H9 (cell line): ENCODE data around the gene OPTC. TPM values are rescaled to one million over a fixed set of nuclear protein-coding genes. Genes with fewer than 3 reads are reported as not detected.

ENCODE experiments used
- DNase-seq: peaks from one replicate; pipeline ENCODE4 v3.0.0-alpha.2; 2017
- H2AFZ ChIP-seq: one replicate; pipeline ENCODE4 v1.6.1; 2013; ENCODE audit warnings: mild to moderate bottlenecking, low read length, control low read depth, moderate library complexity
- H2AK5ac ChIP-seq: 2 replicates; pipeline ENCODE4 v1.6.1; 2013; ENCODE audit warnings: low read length, control low read depth, mixed read lengths; ENCODE audit not compliant: insufficient read length
- H2BK120ac ChIP-seq: one replicate; pipeline ENCODE4 v1.6.1; 2013; ENCODE audit warnings: low read depth, mild to moderate bottlenecking, low read length, control low read depth, inconsistent platforms; ENCODE audit not compliant: poor library complexity, severe bottlenecking
- H2BK12ac ChIP-seq: 2 replicates; pipeline ENCODE4 v1.6.1; 2013; ENCODE audit warnings: low read length, control low read depth, mixed read lengths, low read depth; ENCODE audit not compliant: insufficient read length
- H2BK15ac ChIP-seq: 2 replicates; pipeline ENCODE4 v1.6.1; 2013; ENCODE audit warnings: low read depth, low read length, control low read depth
- H2BK20ac ChIP-seq: one replicate; pipeline ENCODE4 v1.6.1; 2013; ENCODE audit warnings: low read depth, mild to moderate bottlenecking, low read length, control low read depth, inconsistent platforms; ENCODE audit not compliant: poor library complexity, severe bottlenecking
- H2BK5ac ChIP-seq: 2 replicates; pipeline ENCODE4 v1.6.1; 2013; ENCODE audit warnings: low read length, control low read depth, mixed read lengths; ENCODE audit not compliant: insufficient read length
- H3K14ac ChIP-seq: 2 replicates; pipeline ENCODE4 v1.6.1; 2013; ENCODE audit warnings: low read length, control low read depth; ENCODE audit not compliant: insufficient read depth
- H3K18ac ChIP-seq: 2 replicates; pipeline ENCODE4 v1.6.1; 2013; ENCODE audit warnings: low read depth, mild to moderate bottlenecking, mixed read lengths, low read length, control low read depth; ENCODE audit not compliant: insufficient read length
- H3K23ac ChIP-seq: 2 replicates; pipeline ENCODE4 v1.6.1; 2013; ENCODE audit warnings: low read length, control low read depth, mixed read lengths, low read depth; ENCODE audit not compliant: insufficient read length
- H3K23me2 ChIP-seq: 2 replicates; pipeline ENCODE4 v1.6.1; 2013; ENCODE audit warnings: low read depth, mild to moderate bottlenecking, mixed read lengths, low read length, control low read depth; ENCODE audit not compliant: insufficient read length, poor library complexity, severe bottlenecking
- H3K27ac ChIP-seq: 2 replicates; pipeline ENCODE4 v1.5.1; 2013; ENCODE audit warnings: low read length, control low read depth, mixed read lengths, low read depth; ENCODE audit not compliant: insufficient read length
- H3K27me3 ChIP-seq: 2 replicates; pipeline ENCODE4 v1.6.1; 2013; ENCODE audit warnings: low read length, control low read depth, inconsistent platforms; ENCODE audit not compliant: insufficient read depth
- H3K4ac ChIP-seq: 2 replicates; pipeline ENCODE4 v1.6.1; 2013; ENCODE audit warnings: low read depth, mild to moderate bottlenecking, control low read depth, inconsistent platforms, low read length, moderate library complexity
- H3K4me1 ChIP-seq: 2 replicates; pipeline ENCODE4 v1.6.1; 2013; ENCODE audit warnings: low read length, control low read depth, inconsistent platforms; ENCODE audit not compliant: insufficient read depth
- H3K4me2 ChIP-seq: 2 replicates; pipeline ENCODE4 v1.6.1; 2013; ENCODE audit warnings: low read length, control low read depth, mixed read lengths; ENCODE audit not compliant: insufficient read length, insufficient read depth
- H3K56ac ChIP-seq: 2 replicates; pipeline ENCODE4 v1.6.1; 2013; ENCODE audit warnings: low read depth, mild to moderate bottlenecking, mixed read lengths, low read length, control low read depth; ENCODE audit not compliant: insufficient read length
- H3K79me1 ChIP-seq: 2 replicates; pipeline ENCODE4 v1.6.1; 2013; ENCODE audit warnings: low read depth, mild to moderate bottlenecking, moderate library complexity, low read length, control low read depth, inconsistent platforms; ENCODE audit not compliant: insufficient read depth, poor library complexity, severe bottlenecking
- H3K79me2 ChIP-seq: 2 replicates; pipeline ENCODE4 v1.6.1; 2013; ENCODE audit warnings: low read length, control low read depth, inconsistent platforms; ENCODE audit not compliant: insufficient read depth
- H3K9ac ChIP-seq: 2 replicates; pipeline ENCODE4 v1.6.1; 2013; ENCODE audit warnings: low read length, control low read depth, mixed read lengths; ENCODE audit not compliant: insufficient read length; ENCODE audit errors: extremely low read depth
- H3K9me3 ChIP-seq: one replicate; pipeline ENCODE4 v1.6.1; 2013; ENCODE audit warnings: low read depth, low read length, inconsistent platforms; ENCODE audit not compliant: control insufficient read depth
- H3T11ph ChIP-seq: one replicate; pipeline ENCODE4 v1.6.1; 2013; ENCODE audit warnings: mild to moderate bottlenecking, low read length, control low read depth, inconsistent platforms
- H4K20me1 ChIP-seq: one replicate; pipeline ENCODE4 v1.6.1; 2013; ENCODE audit not compliant: control insufficient read depth, insufficient read length, insufficient read depth
- H4K5ac ChIP-seq: 2 replicates; pipeline ENCODE4 v1.6.1; 2013; ENCODE audit warnings: low read depth, mild to moderate bottlenecking, mixed read lengths, low read length, control low read depth; ENCODE audit not compliant: insufficient read length
- H4K8ac ChIP-seq: replicated peaks from 2 replicates; pipeline ENCODE4 v1.6.1; 2013; ENCODE audit warnings: low read length, control low read depth, mixed read lengths, low read depth; ENCODE audit not compliant: insufficient read length
- H4K91ac ChIP-seq: 2 replicates; pipeline ENCODE4 v1.6.1; 2013; ENCODE audit warnings: low read depth, mild to moderate bottlenecking, moderate library complexity, mixed read lengths, low read length, control low read depth; ENCODE audit not compliant: insufficient read length
- H3K27ac Mint-ChIP-seq, 3 experiments: 2 replicates in 2 of 3; 3 replicates in 1 of 3; pipeline ENCODE4 v1.8.0; 2020 to 2021; ENCODE audit warnings: mixed read lengths in 3 of 3, mild to moderate bottlenecking in 1 of 3, moderate library complexity in 1 of 3
- H3K27me3 Mint-ChIP-seq: 2 replicates; pipeline ENCODE4 v1.8.0; 2021; ENCODE audit warnings: low read depth, mild to moderate bottlenecking, moderate library complexity, mixed read lengths
- H3K36me3 Mint-ChIP-seq, 3 experiments: 2 replicates in 2 of 3; 3 replicates in 1 of 3; pipeline ENCODE4 v1.8.0; 2020 to 2021; ENCODE audit warnings: low read depth in 3 of 3, mixed read lengths in 3 of 3; ENCODE audit not compliant: insufficient read depth in 1 of 3
- H3K4me1 Mint-ChIP-seq, 2 experiments: 2 replicates each; pipeline ENCODE4 v1.8.0; 2020; ENCODE audit warnings: mixed read lengths in 2 of 2
- H3K4me3 Mint-ChIP-seq, 2 experiments: 2 replicates in 1 of 2; 3 replicates in 1 of 2; pipeline ENCODE4 v1.8.0; 2020 to 2021; ENCODE audit warnings: mild to moderate bottlenecking in 2 of 2, mixed read lengths in 2 of 2, moderate library complexity in 1 of 2
- H3K9me3 Mint-ChIP-seq, 2 experiments: 2 replicates in 1 of 2; 3 replicates in 1 of 2; pipeline ENCODE4 v1.8.0; 2020; ENCODE audit warnings: mild to moderate bottlenecking in 2 of 2, mixed read lengths in 2 of 2, moderate library complexity in 1 of 2
- CTCF ChIP-seq: fragments of 200-600 bp; sonication (generic); conservative IDR thresholded peaks from 3 replicates; pipeline ENCODE4 v1.8.0; 2021; ENCODE audit warnings: antibody characterized with exemption, mild to moderate bottlenecking
- WGBS: extraction: QIAGEN DNeasy Blood & Tissue Kit; methylation state at CpG from one replicate; pipeline ENCODE4 v1.1.7; 2013; ENCODE audit warnings: missing lambda C conversion rate, low lambda C conversion rate, mixed read lengths; ENCODE audit not compliant: insufficient read length; ENCODE audit errors: extremely low coverage; 5-methylcytosine and 5-hydroxymethylcytosine counted together
- total RNA-seq: library from RNA; stranded (reverse); gene quantifications from 2 replicates; pipeline ENCODE4 v1.2.1, GENCODE V29; 2021

OPTC gene
- total RNA-seq, 1 experiment from 2014 or later, result 1.1 TPM

GRCh38 chr1:203506858-203507626, 13.1 kb downstream of the OPTC start:
- Histone ChIP-seq H3K4me2 (no peak overlapping the region), H2BK5ac (no peak overlapping the region), H3K79me1 (no peaks in the 10 kb centered on the region), H3K27me3 (no peaks in the 10 kb centered on the region), H3K23me2 (no peaks in the 10 kb centered on the region), H4K8ac (no peak overlapping the region), H2BK20ac (no peak overlapping the region), H3K56ac (no peak overlapping the region), H3K9ac (no peak overlapping the region), H2AK5ac (no peak overlapping the region), H3K9me3 (no peaks in the 10 kb centered on the region), H3K23ac (no peak overlapping the region), H3K79me2 (no peaks in the 10 kb centered on the region), H4K91ac (no peak overlapping the region), H2BK15ac (no peak overlapping the region), H3K27ac (no peak overlapping the region), H4K5ac (no peak overlapping the region), H2BK120ac (no peak overlapping the region), H3K18ac (no peak overlapping the region), H3K4me1 (peaks cover 3% of the 10 kb centered on the region), H3T11ph (no peak overlapping the region), H3K14ac (0 out of 2 replicates have a peak overlapping the region, but pooled peaks have one; percentile 24), H2BK12ac (no peak overlapping the region), H3K4ac (no peak overlapping the region), H4K20me1 (no peaks in the 10 kb centered on the region), H2AFZ (no peak overlapping the region)
- Mint-ChIP-seq H3K9me3 (no peaks in the 10 kb centered on the region), H3K27ac (no peak overlapping the region; a peak in 1 of 7 replicates), H3K4me1 (peaks cover 45 to 49% of the 10 kb centered on the region in 2 experiments), H3K27me3 (peaks cover 17% of the 10 kb centered on the region), H3K36me3 (no peaks in the 10 kb centered on the region), H3K4me3 (no peak overlapping the region)
- no CpG with 5 or more reads among the region's 6 CpGs for WGBS
- TF ChIP-seq CTCF, result no peak
- no peak for DNase-seq
